Measurements from ENCODE around the gene KRTAP4-1. TPM values are rescaled to one million over a fixed set of nuclear protein-coding genes. Genes with fewer than 3 reads are reported as not detected.

KRTAP4-1 gene
- total and polyA plus RNA-seq, 10 donors = not detected

Small RNA genes lying within 50 kb of the gene (small RNA-seq; reads per million reads assigned to genes)
- 0 reads per million in 4 donors for gene KRTAP4-17P

Other genes starting within 250 kb of the KRTAP4-1 start
Only the 30 nearest of the 41 such genes appear.
- gene KRTAP1-5, start 157.7 kb downstream of the KRTAP4-1 start, total RNA-seq = not detected
- gene KRTAP1-5, start 157.7 kb downstream of the KRTAP4-1 start, polyA plus RNA-seq = not detected
- not detected for gene KRTAP1-4, start 154.7 kb downstream of the KRTAP4-1 start, total RNA-seq
- gene KRTAP1-4, start 154.7 kb downstream of the KRTAP4-1 start, polyA plus RNA-seq = not detected
- gene KRTAP1-3, start 150.0 kb downstream of the KRTAP4-1 start, total RNA-seq = not detected
- not detected for gene KRTAP1-3, start 150.0 kb downstream of the KRTAP4-1 start, polyA plus RNA-seq
- gene KRTAP1-1, start 143.5 kb downstream of the KRTAP4-1 start, total RNA-seq = not detected
- not detected for gene KRTAP1-1, start 143.5 kb downstream of the KRTAP4-1 start, polyA plus RNA-seq
- gene KRTAP2-1, start 137.6 kb downstream of the KRTAP4-1 start, total RNA-seq = not detected
- gene KRTAP2-1, start 137.6 kb downstream of the KRTAP4-1 start, polyA plus RNA-seq = not detected
- gene KRTAP2-2, start 129.7 kb downstream of the KRTAP4-1 start, total RNA-seq = not detected
- gene KRTAP2-2, start 129.7 kb downstream of the KRTAP4-1 start, polyA plus RNA-seq = not detected
- gene KRTAP2-3, start 124.8 kb downstream of the KRTAP4-1 start, total RNA-seq = not detected
- not detected for gene KRTAP2-3, start 124.8 kb downstream of the KRTAP4-1 start, polyA plus RNA-seq
- gene KRTAP2-4, start 119.0 kb downstream of the KRTAP4-1 start, total RNA-seq = not detected
- not detected for gene KRTAP2-4, start 119.0 kb downstream of the KRTAP4-1 start, polyA plus RNA-seq
- not detected for gene KRTAP4-7, start 100.8 kb downstream of the KRTAP4-1 start, total RNA-seq
- gene KRTAP4-7, start 100.8 kb downstream of the KRTAP4-1 start, polyA plus RNA-seq = not detected
- not detected for gene KRTAP4-8, start 86.8 kb downstream of the KRTAP4-1 start, total RNA-seq
- not detected for gene KRTAP4-8, start 86.8 kb downstream of the KRTAP4-1 start, polyA plus RNA-seq
- not detected for gene KRTAP4-16, start 82.7 kb downstream of the KRTAP4-1 start, total RNA-seq
- not detected for gene KRTAP4-16, start 82.7 kb downstream of the KRTAP4-1 start, polyA plus RNA-seq
- gene KRTAP4-9, start 79.5 kb downstream of the KRTAP4-1 start, total RNA-seq = not detected
- not detected for gene KRTAP4-9, start 79.5 kb downstream of the KRTAP4-1 start, polyA plus RNA-seq
- not detected for gene KRTAP4-11, start 66.5 kb downstream of the KRTAP4-1 start, total RNA-seq
- not detected for gene KRTAP4-11, start 66.5 kb downstream of the KRTAP4-1 start, polyA plus RNA-seq
- not detected for gene KRTAP4-12, start 60.7 kb downstream of the KRTAP4-1 start, total RNA-seq
- not detected for gene KRTAP4-12, start 60.7 kb downstream of the KRTAP4-1 start, polyA plus RNA-seq
- gene KRTAP4-6, start 44.4 kb downstream of the KRTAP4-1 start, total RNA-seq = not detected
- not detected for gene KRTAP4-6, start 44.4 kb downstream of the KRTAP4-1 start, polyA plus RNA-seq
- gene KRTAP4-5, start 35.1 kb downstream of the KRTAP4-1 start, total RNA-seq = not detected
- not detected for gene KRTAP4-5, start 35.1 kb downstream of the KRTAP4-1 start, polyA plus RNA-seq
- gene KRTAP4-4, start 24.2 kb downstream of the KRTAP4-1 start, total RNA-seq = not detected
- gene KRTAP4-4, start 24.2 kb downstream of the KRTAP4-1 start, polyA plus RNA-seq = not detected
- gene KRTAP4-3, start 16.7 kb downstream of the KRTAP4-1 start, total RNA-seq = not detected
- not detected for gene KRTAP4-3, start 16.7 kb downstream of the KRTAP4-1 start, polyA plus RNA-seq
- not detected for gene KRTAP4-2, start 6.7 kb downstream of the KRTAP4-1 start, total RNA-seq
- gene KRTAP4-2, start 6.7 kb downstream of the KRTAP4-1 start, polyA plus RNA-seq = not detected
- gene KRTAP9-1, start 5.0 kb upstream of the KRTAP4-1 start, total RNA-seq = not detected
- gene KRTAP9-1, start 5.0 kb upstream of the KRTAP4-1 start, polyA plus RNA-seq = not detected
- not detected for gene KRTAP9-2, start 41.7 kb upstream of the KRTAP4-1 start, total RNA-seq
- not detected for gene KRTAP9-2, start 41.7 kb upstream of the KRTAP4-1 start, polyA plus RNA-seq
- not detected for gene KRTAP9-3, start 47.5 kb upstream of the KRTAP4-1 start, total RNA-seq
- gene KRTAP9-3, start 47.5 kb upstream of the KRTAP4-1 start, polyA plus RNA-seq = not detected
- gene KRTAP9-8, start 53.1 kb upstream of the KRTAP4-1 start, total RNA-seq = not detected
- not detected for gene KRTAP9-8, start 53.1 kb upstream of the KRTAP4-1 start, polyA plus RNA-seq
- not detected for gene KRTAP9-4, start 64.8 kb upstream of the KRTAP4-1 start, total RNA-seq
- gene KRTAP9-4, start 64.8 kb upstream of the KRTAP4-1 start, polyA plus RNA-seq = not detected
- not detected for gene KRTAP9-9, start 70.5 kb upstream of the KRTAP4-1 start, total RNA-seq
- not detected for gene KRTAP9-9, start 70.5 kb upstream of the KRTAP4-1 start, polyA plus RNA-seq
- gene KRTAP9-6, start 80.5 kb upstream of the KRTAP4-1 start, total RNA-seq = not detected
- not detected for gene KRTAP9-6, start 80.5 kb upstream of the KRTAP4-1 start, polyA plus RNA-seq
- not detected for gene KRTAP9-7, start 90.8 kb upstream of the KRTAP4-1 start, total RNA-seq
- gene KRTAP9-7, start 90.8 kb upstream of the KRTAP4-1 start, polyA plus RNA-seq = not detected
- gene KRTAP29-1, start 117.9 kb upstream of the KRTAP4-1 start, total RNA-seq = not detected
- gene KRTAP29-1, start 117.9 kb upstream of the KRTAP4-1 start, polyA plus RNA-seq = not detected
- not detected for gene KRTAP16-1, start 124.4 kb upstream of the KRTAP4-1 start, total RNA-seq
- not detected for gene KRTAP16-1, start 124.4 kb upstream of the KRTAP4-1 start, polyA plus RNA-seq
- not detected for gene KRTAP17-1, start 130.8 kb upstream of the KRTAP4-1 start, total RNA-seq
- gene KRTAP17-1, start 130.8 kb upstream of the KRTAP4-1 start, polyA plus RNA-seq = not detected